ENCODE data around the gene PTPRN2.
"Not testable (repeated sequence)": the region's sequence is repeated elsewhere in the genome, so short reads cannot be mapped to it uniquely, and the experiment has no call there.

PTPRN2 gene

DNA sequence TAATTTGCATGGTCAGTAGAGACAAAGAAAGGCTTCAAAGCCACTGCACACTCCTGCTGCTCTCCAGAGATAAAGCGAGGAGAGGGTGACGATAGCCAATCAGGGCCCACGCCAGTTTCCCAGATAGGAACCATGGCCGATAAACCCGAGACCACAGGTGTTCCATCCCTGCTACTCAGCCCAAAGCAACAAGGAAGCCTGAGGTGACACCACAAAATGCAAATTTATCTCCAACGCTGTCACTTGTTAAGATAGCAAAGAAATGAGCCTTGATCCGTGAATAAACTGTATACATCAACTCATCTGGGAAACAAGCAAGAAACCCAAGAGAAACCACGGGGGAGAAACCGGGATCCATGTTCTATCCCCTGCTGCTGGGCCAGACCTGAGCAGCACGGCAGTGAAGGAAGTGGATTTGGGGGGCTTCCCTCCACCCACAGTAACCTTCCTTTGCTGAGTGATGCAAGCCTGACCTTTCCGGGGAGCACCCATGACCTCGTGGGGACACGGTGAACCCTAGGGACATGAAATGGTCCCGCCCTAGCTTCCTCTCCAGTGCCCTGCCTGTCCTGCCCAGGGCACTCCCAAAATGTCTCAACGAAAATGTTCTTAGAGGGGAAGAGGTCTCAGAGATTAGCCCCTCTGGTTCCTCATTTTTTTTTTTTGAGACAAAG, 164.6 kb downstream of the PTPRN2 start:
- TF ChIP-seq, protein P1, sequence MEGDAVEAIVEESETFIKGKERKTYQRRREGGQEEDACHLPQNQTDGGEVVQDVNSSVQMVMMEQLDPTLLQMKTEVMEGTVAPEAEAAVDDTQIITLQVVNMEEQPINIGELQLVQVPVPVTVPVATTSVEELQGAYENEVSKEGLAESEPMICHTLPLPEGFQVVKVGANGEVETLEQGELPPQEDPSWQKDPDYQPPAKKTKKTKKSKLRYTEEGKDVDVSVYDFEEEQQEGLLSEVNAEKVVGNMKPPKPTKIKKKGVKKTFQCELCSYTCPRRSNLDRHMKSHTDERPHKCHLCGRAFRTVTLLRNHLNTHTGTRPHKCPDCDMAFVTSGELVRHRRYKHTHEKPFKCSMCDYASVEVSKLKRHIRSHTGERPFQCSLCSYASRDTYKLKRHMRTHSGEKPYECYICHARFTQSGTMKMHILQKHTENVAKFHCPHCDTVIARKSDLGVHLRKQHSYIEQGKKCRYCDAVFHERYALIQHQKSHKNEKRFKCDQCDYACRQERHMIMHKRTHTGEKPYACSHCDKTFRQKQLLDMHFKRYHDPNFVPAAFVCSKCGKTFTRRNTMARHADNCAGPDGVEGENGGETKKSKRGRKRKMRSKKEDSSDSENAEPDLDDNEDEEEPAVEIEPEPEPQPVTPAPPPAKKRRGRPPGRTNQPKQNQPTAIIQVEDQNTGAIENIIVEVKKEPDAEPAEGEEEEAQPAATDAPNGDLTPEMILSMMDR (IDR thresholded peaks at IDR 0.05; ENCODE audit: low read depth, low read length, missing control alignments): no peak
- H3K4me3 ChIP-seq (ENCODE audit: low read depth, low read length): no peak overlapping the region
- DNase-seq (ENCODE audit: low read depth): no peak

- no peak overlapping the region for H3K4me3 ChIP-seq (ENCODE audit: low read depth, low read length)
- no peak for DNase-seq (ENCODE audit: low read depth)
- TF ChIP-seq, protein P1 (IDR thresholded peaks at IDR 0.05; ENCODE audit: low read depth, low read length, missing control alignments): no peak
Measured at GRCh38 chr7:158422196-158422886, 165.3 kb downstream of the PTPRN2 start.

DNA sequence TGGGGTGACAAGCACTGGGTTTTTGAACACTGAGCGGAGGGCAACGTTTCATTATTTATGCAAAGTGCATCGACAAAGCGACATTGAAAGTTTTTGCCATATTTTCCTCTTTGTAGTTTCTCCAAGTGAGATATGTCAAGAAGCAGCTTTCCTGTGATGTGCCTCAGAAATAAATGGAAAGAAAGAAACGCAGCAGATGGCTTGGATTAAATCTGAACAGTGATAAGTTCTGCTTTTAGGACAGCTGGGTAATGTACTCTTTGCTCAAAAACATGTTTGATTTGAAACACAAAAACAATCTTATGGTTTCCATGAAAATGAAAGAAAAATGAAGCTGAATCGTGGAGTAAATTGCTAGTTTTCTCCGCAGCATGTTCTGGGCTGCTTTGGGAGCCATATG, 166.3 kb downstream of the PTPRN2 start:
- DNase-seq (ENCODE audit: low read depth): no peak
- TF ChIP-seq, protein P1 (IDR thresholded peaks at IDR 0.05; ENCODE audit: low read depth, low read length, missing control alignments): no peak
- no peak overlapping the region for H3K4me3 ChIP-seq (ENCODE audit: low read depth, low read length)

- no peak overlapping the region for H3K4me3 ChIP-seq (ENCODE audit: low read depth, low read length)
- no peak for DNase-seq (ENCODE audit: low read depth)
- TF ChIP-seq, protein P1 (IDR thresholded peaks at IDR 0.05; ENCODE audit: low read depth, low read length, missing control alignments): no peak
Measured at GRCh38 chr7:158420591-158421340, 166.9 kb downstream of the PTPRN2 start.

DNA sequence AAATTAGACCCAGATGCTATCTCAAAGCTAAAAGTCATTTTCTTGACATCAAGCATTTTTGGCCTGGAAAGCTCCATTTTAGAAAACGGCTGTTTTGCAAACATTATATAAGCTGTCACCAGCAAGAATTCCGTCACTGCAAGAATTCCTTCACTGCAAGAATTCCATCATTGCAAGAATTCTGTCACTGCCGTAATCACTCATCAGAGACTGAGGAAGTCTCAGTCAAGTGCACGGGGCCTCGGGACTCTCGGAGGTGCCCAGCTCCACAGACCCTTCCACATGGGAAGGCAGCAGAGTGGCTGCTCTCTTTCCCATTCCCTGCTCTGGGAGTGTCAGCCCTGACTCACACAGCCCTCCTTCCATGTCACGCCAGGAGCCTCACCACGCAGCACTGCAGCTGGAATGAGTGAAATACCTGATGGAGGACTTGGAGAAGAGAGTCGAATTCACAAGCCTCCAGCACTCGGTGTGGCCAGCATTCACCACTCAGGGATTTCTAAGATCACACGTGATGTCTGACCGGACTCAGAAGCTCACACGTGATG, 168.3 kb downstream of the PTPRN2 start:
- DNase-seq (ENCODE audit: low read depth): no peak
- no peak overlapping the region for H3K4me3 ChIP-seq (ENCODE audit: low read depth, low read length)
- TF ChIP-seq, protein P1 (IDR thresholded peaks at IDR 0.05; ENCODE audit: low read depth, low read length, missing control alignments): no peak

GRCh38 chr7:158418395-158418794, 169.2 kb downstream of the PTPRN2 start:
- H3K4me3 ChIP-seq (ENCODE audit: low read depth, low read length); DNase-seq (ENCODE audit: low read depth): not testable (repeated sequence)

GRCh38 chr7:158416283-158416933, 171.2 kb downstream of the PTPRN2 start:
- no peak overlapping the region for H3K4me3 ChIP-seq (ENCODE audit: low read depth, low read length)
- TF ChIP-seq, protein P1 (IDR thresholded peaks at IDR 0.05; ENCODE audit: low read depth, low read length, missing control alignments): no peak
- no peak for DNase-seq (ENCODE audit: low read depth)
